ENCODE data around the gene PRDM16. TPM values are rescaled to one million over a fixed set of nuclear protein-coding genes. Genes with fewer than 3 reads are reported as not detected.
"Not testable (repeated sequence)": the region's sequence is repeated elsewhere in the genome, so short reads cannot be mapped to it uniquely, and the experiment has no call there.

The PRDM16 gene
- total RNA-seq, 2 donors from 2014 or later, result 0.25 TPM; not detected in 1

DNA sequence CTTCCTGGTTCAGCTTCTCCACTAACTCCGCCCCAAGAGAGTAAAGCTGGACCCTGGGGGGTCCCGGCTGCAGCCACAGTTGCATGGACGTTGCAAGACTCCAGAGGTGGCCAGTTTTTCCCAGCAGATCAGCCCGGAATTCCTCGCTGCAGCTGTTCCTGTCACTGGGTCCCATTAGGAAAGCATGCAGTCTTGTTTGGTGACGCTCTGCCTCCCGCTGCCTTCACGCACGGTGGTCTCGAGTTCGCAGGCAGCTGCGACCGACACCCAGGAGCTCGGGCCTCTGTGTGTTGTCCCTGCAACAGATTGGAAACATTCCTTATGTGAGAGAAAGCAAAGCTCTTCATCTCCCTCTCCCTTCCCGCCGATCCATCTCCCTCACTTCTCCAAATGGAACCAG, 162.8 kb downstream of the PRDM16 start:
- Mint-ChIP-seq H3K9me3 (no peaks in the 10 kb centered on the region), H3K36me3 (no peaks in the 10 kb centered on the region), H3K27ac (no peak overlapping the region)
- DNase-seq (ENCODE audit: low spot score in 2 of 2) (no peak), ATAC-seq (no peak)

DNA sequence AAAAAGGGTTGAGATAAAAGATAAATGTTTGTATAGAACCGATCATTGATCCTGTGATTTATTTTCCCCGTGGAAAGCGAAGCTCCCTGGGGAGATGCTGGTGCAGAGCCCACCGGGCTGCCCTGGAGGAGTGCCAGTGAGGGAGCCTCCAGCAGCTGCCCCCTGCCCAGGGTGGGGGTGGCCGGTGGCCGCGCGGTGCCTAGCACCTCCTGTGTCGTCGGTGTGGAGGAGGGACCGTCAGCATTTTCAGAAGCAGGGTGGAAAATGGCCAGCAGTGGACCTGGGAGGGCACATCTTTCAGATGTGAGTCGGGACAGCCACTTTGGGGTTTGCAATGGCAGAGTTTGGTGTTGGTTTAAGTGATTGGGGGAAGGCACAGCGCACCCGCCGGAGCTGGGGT, 164.0 kb downstream of the PRDM16 start:
- no peak for DNase-seq (ENCODE audit: low spot score in 2 of 2)
- no peak for ATAC-seq
- Mint-ChIP-seq H3K36me3 (no peaks in the 10 kb centered on the region), H3K27ac (no peak overlapping the region), H3K9me3 (no peaks in the 10 kb centered on the region)

DNA sequence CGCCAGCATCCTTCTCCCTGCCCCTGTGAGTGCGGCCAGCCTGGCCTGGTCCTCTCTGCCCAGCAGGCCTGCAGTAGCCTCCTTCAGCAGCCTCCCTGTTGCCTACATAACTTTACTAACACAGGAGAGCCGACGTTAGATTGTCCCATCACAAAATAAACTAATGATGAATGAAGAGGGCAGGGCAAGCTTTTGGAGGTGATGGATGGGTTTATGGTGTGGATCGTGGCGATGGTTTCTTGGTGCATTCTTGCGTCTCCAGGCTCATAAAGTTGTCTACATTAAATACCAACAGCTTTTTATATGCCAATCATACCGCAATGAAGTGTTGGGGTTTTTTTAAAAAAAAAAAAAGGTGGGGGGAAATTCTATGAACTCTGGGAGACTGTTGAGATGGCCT, 164.5 kb downstream of the PRDM16 start:
- Mint-ChIP-seq H3K36me3 (no peaks in the 10 kb centered on the region), H3K9me3 (no peaks in the 10 kb centered on the region), H3K27ac (no peak overlapping the region)
- ATAC-seq, result no peak
- no peak for DNase-seq (ENCODE audit: low spot score in 2 of 2)

DNA sequence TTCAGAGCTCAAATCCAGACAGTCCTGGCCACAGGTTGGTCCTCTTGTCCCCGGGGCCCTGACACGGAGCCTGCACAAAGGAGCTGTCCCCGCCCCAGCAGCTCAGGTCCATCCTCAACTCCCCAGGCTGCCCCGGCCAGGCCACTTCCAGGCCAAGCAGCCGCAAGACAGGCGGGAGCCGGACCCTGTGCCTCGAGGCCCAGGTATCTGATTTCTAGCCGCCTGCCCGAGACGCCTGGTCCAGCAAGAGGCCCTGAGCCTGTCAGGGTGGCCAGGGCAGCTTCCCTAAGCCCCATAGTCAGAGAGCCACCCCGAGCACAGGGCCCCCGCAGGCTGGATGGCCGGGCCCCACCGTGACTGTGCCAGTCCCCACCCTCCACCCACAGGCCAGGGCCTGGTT, 165.3 kb downstream of the PRDM16 start:
- no peak for ATAC-seq
- Mint-ChIP-seq H3K27ac (no peak overlapping the region), H3K36me3 (no peaks in the 10 kb centered on the region), H3K9me3 (no peaks in the 10 kb centered on the region)
- DNase-seq (ENCODE audit: low spot score in 2 of 2), result no peak

DNA sequence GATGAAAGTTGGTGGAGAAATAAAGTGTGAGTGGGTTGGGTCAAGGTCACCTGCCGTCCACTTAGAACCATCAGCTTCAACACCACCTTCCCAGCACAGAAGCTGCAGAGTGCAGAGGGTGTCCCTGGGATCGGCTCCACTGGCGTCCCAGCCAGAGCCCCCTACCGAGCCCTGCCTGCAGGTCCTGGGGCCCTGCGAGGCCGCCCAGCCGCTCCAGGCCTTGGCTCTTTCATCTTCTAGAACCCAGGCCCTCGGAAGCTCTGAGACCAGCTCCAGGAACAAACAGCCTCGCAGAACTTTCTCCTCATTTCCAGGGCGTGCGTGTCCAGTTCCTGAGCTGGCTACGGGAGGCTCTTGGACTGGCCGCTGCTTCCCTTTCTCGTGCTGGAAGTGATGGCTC, 166.0 kb downstream of the PRDM16 start:
- no peak overlapping the region for H3K27ac Mint-ChIP-seq
- ATAC-seq (no peak), DNase-seq (ENCODE audit: low spot score in 2 of 2) (no peak)
- H3K9me3 Mint-ChIP-seq, result no peaks in the 10 kb centered on the region
- H3K36me3 Mint-ChIP-seq, result no peaks in the 10 kb centered on the region

DNA sequence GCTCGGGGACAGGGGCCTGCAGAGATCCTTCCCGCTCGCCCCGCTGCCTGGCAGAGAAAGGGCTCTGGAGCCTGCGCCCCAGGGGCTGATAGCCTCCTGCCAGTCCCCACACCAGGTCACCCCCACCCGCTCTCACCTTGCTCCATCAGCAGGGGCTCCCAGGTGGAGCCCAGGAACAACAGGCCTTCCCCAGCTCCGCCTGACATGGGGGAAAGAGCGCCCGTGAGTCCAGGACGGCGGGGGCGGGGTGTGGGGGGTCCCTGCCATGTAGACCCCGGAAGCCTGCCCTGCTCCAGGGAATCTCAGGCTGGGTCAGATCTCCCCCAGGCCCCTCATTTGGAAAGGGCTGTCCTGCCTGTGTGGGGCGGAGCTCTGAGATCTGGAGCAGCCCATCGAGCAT, 166.5 kb downstream of the PRDM16 start:
- H3K27ac Mint-ChIP-seq, result no peak overlapping the region

DNA sequence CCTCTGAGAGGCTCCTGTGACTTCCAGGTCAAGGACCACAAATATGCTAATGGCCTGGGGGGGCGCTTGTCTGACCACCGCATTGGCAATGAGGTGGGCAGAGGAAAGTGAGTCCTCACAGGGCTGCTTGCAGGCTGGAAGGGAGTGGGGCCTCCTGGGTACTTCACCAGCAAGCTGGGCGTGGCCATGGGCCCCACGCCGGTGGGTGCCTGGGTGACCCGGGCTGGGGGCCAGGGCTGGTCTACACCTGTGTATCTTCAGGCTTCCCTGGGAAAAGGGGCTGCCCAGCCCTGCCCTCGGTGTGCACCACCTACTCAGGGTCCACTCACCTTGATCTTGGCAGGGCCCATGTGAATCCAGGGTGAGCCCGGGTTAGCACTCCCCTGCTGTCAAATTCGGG, 167.4 kb downstream of the PRDM16 start:
- Mint-ChIP-seq H3K27ac (no peak overlapping the region), H3K36me3 (no peaks in the 10 kb centered on the region), H3K9me3 (no peaks in the 10 kb centered on the region)
- DNase-seq (ENCODE audit: low spot score in 2 of 2) (no peak), ATAC-seq (no peak)

More for the DNA sequence above, 166.5 kb downstream of the PRDM16 start:
- no peaks in the 10 kb centered on the region for H3K9me3 Mint-ChIP-seq
- no peak for DNase-seq (ENCODE audit: low spot score in 2 of 2)
- H3K36me3 Mint-ChIP-seq, result no peaks in the 10 kb centered on the region
- no peak for ATAC-seq

DNA sequence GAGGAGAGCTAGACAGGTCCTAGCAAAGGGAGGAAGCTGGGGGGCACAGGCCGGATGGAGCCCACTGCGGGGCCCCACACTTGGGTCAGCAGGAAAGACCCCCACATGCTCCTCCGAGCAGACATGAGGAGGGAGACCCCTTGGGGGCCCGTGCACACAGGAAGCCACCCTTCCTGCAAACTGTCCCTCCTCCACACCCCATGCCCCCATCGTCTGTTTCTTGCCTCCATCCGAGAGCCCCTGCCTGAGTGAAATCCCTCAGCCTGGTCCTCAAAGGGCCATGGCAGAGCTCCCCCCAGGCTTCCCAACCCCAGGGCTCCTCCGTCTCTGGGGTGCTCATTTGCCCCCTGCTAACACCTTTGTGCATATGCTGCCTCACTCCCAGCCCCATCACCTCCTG, 168.0 kb downstream of the PRDM16 start:
- H3K36me3 Mint-ChIP-seq, result no peaks in the 10 kb centered on the region
- no peak for DNase-seq (ENCODE audit: low spot score in 2 of 2)
- H3K9me3 Mint-ChIP-seq, result no peaks in the 10 kb centered on the region
- no peak overlapping the region for H3K27ac Mint-ChIP-seq
- no peak for ATAC-seq

DNA sequence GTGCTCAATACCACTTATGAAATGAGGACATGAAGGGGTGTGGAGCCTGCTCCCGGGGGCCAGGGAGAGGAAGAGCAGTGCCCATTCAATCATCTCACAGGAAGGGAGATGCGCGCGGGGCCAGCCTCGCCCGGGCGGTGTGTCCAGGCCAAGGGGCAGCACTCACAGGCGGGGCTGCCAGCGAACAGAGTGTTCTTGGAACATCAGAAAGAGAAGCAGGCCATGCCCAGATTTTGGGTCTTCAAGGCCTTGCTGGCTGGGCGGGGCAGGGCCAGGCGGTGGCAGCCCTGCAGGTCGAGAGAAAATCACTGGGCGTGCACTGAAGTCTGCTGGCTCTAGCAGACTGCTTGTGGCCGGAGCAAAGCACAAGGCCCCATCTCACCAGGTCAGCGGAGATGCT, 168.6 kb downstream of the PRDM16 start:
- Mint-ChIP-seq H3K36me3 (no peaks in the 10 kb centered on the region), H3K27ac (no peak overlapping the region), H3K9me3 (no peaks in the 10 kb centered on the region)
- ATAC-seq, result no peak
- no peak for DNase-seq (ENCODE audit: low spot score in 2 of 2)

DNA sequence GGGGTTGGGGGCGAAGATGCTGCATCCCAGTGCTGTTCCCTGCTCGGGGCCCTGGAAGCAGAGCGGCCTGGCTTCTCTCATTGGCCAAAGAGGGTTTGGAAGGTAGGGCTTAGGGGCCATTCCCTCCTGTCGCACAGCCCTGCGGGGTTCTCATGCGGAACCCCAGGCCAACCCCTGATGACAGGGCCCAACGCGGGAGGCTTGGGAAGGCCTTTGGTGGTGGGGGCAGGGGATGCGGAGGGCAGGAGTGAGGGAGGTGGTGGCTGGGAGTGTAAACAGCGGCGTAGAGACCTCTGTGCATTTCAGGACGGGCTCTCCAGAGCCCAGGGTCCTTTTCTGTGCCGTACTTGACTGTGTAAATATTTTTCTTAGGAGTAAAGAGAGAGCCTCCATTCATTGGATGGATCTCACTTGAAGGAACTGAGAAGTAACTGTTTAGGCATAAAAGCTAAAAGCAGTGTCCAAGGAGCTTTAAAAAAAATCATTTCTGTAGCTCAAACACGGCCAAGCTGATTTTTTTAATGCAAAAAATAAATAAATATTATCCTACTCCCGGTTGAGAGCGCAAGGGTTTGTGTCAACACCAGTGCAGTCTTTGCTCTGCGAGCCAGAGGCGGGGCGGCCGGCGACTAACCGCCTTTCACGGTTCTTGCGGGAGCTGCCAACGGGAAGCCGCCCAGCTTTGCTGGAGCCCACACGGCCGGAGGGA, 169.1 kb downstream of the PRDM16 start:
- ATAC-seq, result no peak
- no peak overlapping the region for H3K27ac Mint-ChIP-seq

DNA sequence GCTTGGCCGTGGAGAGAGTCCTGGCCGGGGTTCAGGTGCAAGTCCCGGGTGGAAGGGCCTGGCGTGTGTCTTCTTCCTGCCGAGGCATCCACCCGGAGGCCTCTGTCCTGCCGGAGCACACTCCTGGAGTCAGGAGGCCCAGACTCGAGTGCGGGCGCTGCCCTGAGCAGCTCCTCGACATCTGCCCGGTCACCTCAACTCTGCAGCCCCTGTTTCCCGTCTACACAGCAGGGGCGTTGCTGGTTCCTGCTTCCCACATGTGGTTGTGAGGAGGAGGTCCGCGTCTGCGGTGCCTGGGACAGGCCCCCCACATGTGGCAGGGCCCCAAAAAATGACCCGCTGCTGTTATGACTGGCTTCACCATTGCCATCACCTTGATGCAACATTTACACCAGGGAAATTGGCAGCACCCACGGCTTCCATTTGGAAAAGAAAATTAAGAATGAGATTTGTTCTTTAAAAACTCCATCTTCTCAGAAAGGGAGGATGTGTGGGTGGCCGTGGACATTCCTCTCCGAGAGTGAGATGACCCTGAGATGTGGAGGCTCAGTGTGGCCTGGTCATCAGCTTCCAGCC, 169.8 kb downstream of the PRDM16 start:
- no peak for DNase-seq (ENCODE audit: low spot score in 2 of 2)
- Mint-ChIP-seq H3K9me3 (no peaks in the 10 kb centered on the region), H3K27ac (no peak overlapping the region), H3K36me3 (no peaks in the 10 kb centered on the region)
- ATAC-seq, result no peak

More for the DNA sequence above, 169.1 kb downstream of the PRDM16 start:
- DNase-seq (ENCODE audit: low spot score in 2 of 2), result no peak
- no peaks in the 10 kb centered on the region for H3K36me3 Mint-ChIP-seq
- H3K9me3 Mint-ChIP-seq, result no peaks in the 10 kb centered on the region

DNA sequence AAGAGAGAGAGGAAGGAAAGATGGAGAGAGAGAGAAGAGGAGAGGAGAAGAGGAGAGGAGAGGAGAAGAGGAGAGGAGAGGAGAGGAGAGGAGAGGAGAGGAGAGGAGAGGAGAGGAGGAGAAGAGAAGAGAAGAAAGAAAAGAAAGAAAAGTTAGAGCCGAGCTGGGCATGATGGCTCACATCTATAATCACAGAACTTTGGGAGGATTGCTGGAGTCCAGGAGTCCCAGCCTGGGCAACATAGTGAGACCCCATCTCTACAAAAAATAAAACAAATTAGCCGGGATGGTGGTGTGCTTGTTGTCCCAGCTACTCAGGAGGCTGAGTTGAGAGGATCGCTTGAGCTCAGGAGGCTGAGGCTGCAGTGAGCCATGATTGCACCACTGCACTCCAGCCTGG, 171.0 kb downstream of the PRDM16 start:
- not testable (repeated sequence) for ATAC-seq; H3K36me3 Mint-ChIP-seq; DNase-seq (ENCODE audit: low spot score in 2 of 2); H3K9me3 Mint-ChIP-seq; H3K27ac Mint-ChIP-seq

DNA sequence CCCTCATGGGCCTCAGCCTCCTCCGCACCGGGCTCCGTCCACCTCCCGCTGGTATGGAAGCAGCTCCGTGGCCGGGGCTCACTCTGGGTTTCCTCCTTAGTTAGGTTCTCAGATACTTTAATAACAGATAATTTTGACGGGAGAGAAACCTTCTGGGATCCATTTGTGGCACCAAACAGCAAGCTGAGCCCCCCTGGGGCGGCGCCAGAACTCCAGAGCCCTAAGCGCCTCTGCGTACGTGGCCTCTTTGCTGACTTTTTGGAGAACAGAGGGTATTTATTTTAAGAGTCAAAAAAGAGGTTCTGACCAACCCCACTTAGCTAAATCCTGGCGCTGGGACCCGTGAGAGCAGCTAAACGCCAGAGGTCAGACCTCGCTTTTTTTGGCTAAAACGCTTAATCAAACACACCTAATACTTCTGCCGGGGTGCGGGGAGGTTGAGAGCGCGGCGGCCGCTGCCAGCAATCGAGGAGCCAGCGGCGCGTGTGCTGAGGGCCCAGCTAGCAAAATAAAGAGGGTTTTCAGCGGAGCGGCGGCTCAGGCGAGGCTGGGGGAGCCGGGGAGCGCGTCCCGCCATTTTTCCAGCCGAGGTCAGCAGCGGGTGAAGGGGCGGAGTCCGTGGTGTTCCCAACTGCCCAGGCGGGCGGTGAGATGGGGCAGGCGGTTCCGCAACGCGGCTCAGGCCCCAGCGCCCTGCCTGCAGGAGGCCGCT, 171.7 kb downstream of the PRDM16 start:
- no peak for DNase-seq (ENCODE audit: low spot score in 2 of 2)
- Mint-ChIP-seq H3K27ac (no peak overlapping the region), H3K36me3 (no peaks in the 10 kb centered on the region), H3K9me3 (no peaks in the 10 kb centered on the region)
- ATAC-seq, result no peak

DNA sequence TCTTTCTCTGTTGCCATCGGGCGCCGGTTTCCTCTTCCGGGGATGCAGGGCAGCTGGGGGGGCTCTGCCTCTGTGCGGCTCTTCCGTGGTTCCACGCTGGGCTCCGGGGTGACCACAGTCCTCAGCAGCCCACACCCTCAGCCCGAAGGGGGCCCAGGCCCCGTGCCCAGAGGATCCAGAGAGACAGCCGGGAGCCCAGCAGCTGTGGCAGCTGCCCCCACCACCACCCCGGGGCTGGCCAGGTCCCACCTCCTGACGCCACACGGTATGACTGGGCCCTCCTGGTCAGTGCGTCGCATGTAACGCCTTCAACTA, 172.2 kb downstream of the PRDM16 start:
- no peak for ATAC-seq

DNA sequence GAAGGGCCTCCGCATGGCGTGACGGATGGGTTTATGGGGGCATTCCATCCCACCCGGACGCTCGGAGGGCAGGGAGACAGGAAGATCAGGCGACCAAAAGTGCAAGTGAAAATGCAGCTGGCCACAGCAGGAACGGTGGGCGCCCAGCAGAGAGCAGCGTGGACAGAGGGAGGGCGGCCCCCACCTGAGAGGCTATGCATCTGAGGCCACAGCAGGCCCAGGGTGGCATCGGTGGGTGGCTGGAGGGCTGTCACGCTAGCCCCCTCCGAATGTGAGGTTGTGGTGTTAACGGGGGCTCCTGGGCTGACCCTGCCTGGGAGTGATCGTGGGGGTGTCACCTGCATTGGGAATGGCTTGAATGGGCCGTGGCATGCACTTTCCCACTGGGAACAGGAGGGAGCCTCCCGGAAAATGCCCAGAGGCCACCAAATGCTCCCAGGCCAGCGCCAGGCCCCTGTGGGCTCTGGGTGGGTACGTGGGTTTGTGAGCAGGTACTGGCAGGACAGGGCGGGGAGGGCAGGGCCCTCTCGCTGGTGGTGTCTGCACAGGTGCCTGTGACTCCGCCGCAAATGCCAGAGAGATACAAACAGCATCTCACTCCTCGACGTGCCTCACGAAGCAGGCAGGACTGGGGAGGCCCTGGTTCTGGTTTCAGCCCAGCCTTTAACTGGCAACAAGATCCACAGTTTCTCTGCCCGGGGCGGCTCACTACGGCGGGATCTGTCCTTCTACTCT, 172.8 kb downstream of the PRDM16 start:
- no peak for ATAC-seq

More for the DNA sequence above, 172.2 kb downstream of the PRDM16 start:
- Mint-ChIP-seq H3K36me3 (no peaks in the 10 kb centered on the region), H3K9me3 (no peaks in the 10 kb centered on the region), H3K27ac (no peak overlapping the region)
- DNase-seq (ENCODE audit: low spot score in 2 of 2), result no peak

DNA sequence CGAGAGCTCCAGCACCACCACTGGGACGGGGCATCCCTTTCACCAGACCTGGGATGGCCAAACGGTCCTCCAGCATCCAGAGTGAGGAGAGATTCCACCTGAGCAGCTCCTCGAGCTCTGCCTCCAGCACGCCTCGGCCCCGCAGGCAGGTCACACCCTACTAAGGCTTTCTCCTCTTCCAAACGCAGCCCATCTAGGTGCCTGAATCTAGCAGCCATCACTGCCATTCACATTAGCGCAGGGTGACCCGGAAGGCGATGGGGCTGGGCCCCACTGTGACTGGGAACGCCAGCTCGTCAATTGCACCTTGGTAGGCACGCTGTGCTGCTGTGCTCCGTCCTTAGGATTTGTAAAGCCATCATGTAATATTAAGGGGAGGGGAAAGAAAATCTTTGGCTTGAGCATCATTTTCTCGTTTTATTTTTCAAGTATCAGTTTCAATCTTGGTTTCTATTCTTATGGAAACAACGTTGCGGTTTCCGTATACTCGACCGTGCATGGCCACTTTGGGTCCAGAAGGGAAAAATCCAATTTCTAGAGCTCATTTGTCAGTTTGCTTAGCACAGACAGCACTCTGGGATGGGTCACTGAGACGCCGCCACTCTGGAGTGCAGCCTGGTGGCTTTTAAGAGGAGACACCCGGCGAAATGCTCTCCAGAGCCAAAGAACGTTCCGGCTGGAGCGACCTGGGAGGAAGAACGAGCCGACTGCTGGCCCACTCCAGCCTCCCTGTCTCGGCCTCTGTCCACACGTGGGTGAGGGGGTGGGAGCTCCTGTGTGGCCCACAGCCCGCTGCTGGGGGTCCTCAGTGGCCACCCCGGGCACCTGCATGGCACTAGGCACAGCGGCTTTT, 173.6 kb downstream of the PRDM16 start:
- ATAC-seq (no peak), DNase-seq (ENCODE audit: low spot score in 2 of 2) (no peak)
- Mint-ChIP-seq H3K27ac (peak overlapping the region in 1 of 2 donors; percentile 36), H3K9me3 (no peaks in the 10 kb centered on the region), H3K36me3 (no peaks in the 10 kb centered on the region)

More for the DNA sequence above, 172.8 kb downstream of the PRDM16 start:
- no peak for DNase-seq (ENCODE audit: low spot score in 2 of 2)
- Mint-ChIP-seq H3K27ac (no peak overlapping the region), H3K9me3 (no peaks in the 10 kb centered on the region), H3K36me3 (no peaks in the 10 kb centered on the region)

Data from activated naive CD4-positive, alpha-beta T cell treated with anti-CD3 and anti-CD28 coated beads, Interleukin-2, amount 50 U/mL, for 72 hours (primary cell).